Activated CD4-positive, alpha-beta T cell treated with anti-CD3 and anti-CD28 coated beads, Interleukin-2, amount 50 U/mL, for 16 hours (primary cell): ENCODE data around the gene PCGF6.
"Not testable (repeated sequence)": the region's sequence is repeated elsewhere in the genome, so short reads cannot be mapped to it uniquely, and the experiment has no call there.

Experiments used
- DNase-seq: peaks from one replicate; pipeline ENCODE4 v3.0.0-alpha.2; 2020

The PCGF6 gene

GRCh38 chr10:103350517-103351260, at the start of gene PCGF6:
PCGF6 (minus strand) TSS chr10:103351140; CDS start chr10:103351066, 74 bp downstream.
- DNase-seq: peak; percentile 82

GRCh38 chr10:103397191-103397825, 46.4 kb upstream of the PCGF6 start:
- no peak for DNase-seq

- DNase-seq: no peak
These were observed 45.8 kb upstream of the PCGF6 start for GRCh38 chr10:103396789-103397087.

GRCh38 chr10:103396067-103396788, 45.3 kb upstream of the PCGF6 start, which contains the start of the genes ATP5MK and PDCD11:
ATP5MK (minus strand) TSS chr10:103396475; CDS start chr10:103392457, 4,018 bp downstream.
PDCD11 (plus strand) TSS chr10:103396626; CDS start chr10:103398427, 1,801 bp downstream.
- peak; percentile 99 for DNase-seq

- no peak for DNase-seq
These were observed 44.8 kb upstream of the PCGF6 start for GRCh38 chr10:103395754-103396066.

GRCh38 chr10:103394180-103394579, 43.2 kb upstream of the PCGF6 start:
- no peak for DNase-seq

- DNase-seq: no peak
These were observed 31.8 kb upstream of the PCGF6 start for GRCh38 chr10:103382769-103383168.

GRCh38 chr10:103374263-103374662, 23.3 kb upstream of the PCGF6 start:
- DNase-seq: no peak

- DNase-seq: no peak
These were observed 22.6 kb upstream of the PCGF6 start for GRCh38 chr10:103373544-103373943.

- DNase-seq: peak; percentile 97
These were observed 17.0 kb upstream of the PCGF6 start, which contains the start of gene TAF5 for GRCh38 chr10:103367782-103368518. TAF5 (plus strand) TSS chr10:103367976; CDS start chr10:103367990, 14 bp downstream.

- DNase-seq: no peak
These were observed 16.4 kb upstream of the PCGF6 start for GRCh38 chr10:103367379-103367781.

GRCh38 chr10:103360791-103361190, 9.9 kb upstream of the PCGF6 start:
- DNase-seq: not testable (repeated sequence)

- DNase-seq: not testable (repeated sequence)
These were observed 8.6 kb upstream of the PCGF6 start for GRCh38 chr10:103359493-103359892.

- DNase-seq: no peak
These were observed 5.1 kb upstream of the PCGF6 start for GRCh38 chr10:103355906-103356599.

GRCh38 chr10:103354567-103354966, 3.6 kb upstream of the PCGF6 start:
- DNase-seq: not testable (repeated sequence)

GRCh38 chr10:103353281-103353680, 2.3 kb upstream of the PCGF6 start:
- DNase-seq: no peak

GRCh38 chr10:103350175-103350516, 794 bp downstream of the PCGF6 start:
- no peak for DNase-seq

GRCh38 chr10:103336370-103336769, 14.6 kb downstream of the PCGF6 start:
- no peak for DNase-seq

- DNase-seq: no peak
These were observed 16.4 kb downstream of the PCGF6 start for GRCh38 chr10:103334567-103334966.

- DNase-seq: peak; percentile 14
These were observed 16.9 kb downstream of the PCGF6 start for GRCh38 chr10:103333934-103334520.

GRCh38 chr10:103327906-103328305, 23.0 kb downstream of the PCGF6 start:
- peak; percentile 34 for DNase-seq

- DNase-seq: no peak
These were observed 34.9 kb downstream of the PCGF6 start for GRCh38 chr10:103316087-103316486.
